ENCODE data around the gene COG4.

COG4 gene

DNA sequence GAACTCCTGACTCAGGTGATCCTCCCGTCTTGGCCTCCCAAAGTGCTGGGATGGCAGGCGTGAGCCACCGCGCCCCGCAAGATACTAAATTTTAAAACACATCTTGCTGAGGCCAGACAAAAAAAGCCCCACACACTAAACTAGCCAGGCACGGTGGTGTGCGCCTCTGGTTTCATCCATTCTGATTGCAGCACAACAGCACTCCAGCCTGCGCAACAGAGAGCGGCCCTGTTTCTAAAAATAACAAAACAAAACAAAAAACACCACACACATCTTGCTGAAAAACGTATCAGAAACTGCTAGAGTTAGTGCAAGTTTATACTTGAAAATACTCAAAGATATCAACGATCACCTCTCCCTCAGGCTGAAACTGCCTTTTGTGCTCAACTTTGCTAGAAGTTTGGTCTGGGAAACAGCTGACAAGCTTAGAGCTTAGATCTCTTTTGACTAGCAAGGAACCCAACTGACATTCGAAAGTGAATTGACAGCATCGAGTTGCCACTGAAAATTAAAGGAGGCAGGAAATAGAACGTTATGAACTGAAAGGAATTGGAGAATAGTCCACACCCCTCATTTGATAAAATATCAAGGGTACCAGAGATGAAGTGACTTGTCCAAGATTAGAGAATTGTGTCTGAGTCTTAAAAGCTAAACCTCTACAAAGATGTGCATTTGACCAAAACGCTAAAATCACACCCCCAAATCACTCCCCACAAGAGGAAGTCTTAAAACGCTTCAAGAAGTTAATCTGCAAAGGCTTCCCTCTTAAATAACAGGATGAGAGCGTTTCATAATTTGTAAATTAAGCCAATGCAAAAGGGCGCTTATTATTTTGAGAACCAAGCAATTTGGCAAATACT lies 908 bp downstream of the COG4 start:
- H3K27ac ChIP-seq: peak overlapping the region; percentile 95; the same call in 1 of the 2 replicates

DNA sequence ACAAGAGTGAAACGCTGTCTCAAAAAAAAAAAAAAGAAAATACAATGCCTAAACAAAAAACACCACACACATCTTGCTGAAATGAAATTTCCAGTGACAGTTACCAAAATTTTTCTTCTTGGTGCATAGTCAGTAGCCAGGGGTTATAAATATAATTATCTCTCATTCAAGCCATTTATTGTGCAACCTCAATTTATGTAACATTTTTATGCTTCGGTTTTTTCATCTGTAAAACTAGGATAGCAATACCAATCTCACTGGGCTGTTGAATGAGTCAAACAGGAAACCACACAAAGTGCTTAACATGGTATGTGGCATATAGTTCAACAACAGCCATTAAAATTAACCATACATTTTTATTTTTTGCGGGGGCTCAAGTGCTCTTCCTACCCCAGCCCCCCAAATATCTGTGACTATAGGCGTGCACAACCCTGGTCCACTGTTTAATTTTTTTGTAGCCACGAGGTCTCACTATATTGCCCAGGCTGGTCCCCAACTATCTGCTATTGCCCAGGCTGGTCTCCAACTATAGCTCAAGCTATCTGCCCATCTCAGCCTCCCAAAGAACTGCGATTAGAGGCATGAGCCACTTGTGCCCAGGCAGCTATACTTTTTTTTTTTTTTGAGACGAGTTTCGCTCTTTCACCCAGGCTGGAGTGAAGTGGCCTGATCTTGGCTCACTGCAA lies 2.6 kb downstream of the COG4 start:
- Histone ChIP-seq H3K9me3 (ENCODE audit: low read depth, low read length) (no peaks in the 10 kb centered on the region), H3K36me3 (ENCODE audit: insufficient read depth, low read length) (no peaks in the 10 kb centered on the region), H3K27ac (peak overlapping the region; percentile 57; the same call in 1 of the 2 replicates), H3K9ac (ENCODE audit: insufficient read length) (no peak overlapping the region), H3K4me3 (peak overlapping the region; percentile 45)
- peak; percentile 63 for DNase-seq (ENCODE audit: low read depth, low spot score)
- TF ChIP-seq POLR2AphosphoS5 (IDR thresholded peaks at IDR 0.05; ENCODE audit: borderline replicate concordance, low read depth, low read length): no peak
- no peak for TF ChIP-seq EZH2 (IDR thresholded peaks at IDR 0.05)
- no peak for TF ChIP-seq FOXP2 (optimal IDR thresholded peaks at IDR 0.05; ENCODE audit: control extremely low read depth, extremely low read length, insufficient read depth)

More for the DNA sequence above, 908 bp downstream of the COG4 start:
- H3K36me3 ChIP-seq (ENCODE audit: insufficient read depth, low read length): peaks cover 13% of the 10 kb centered on the region
- no peaks in the 10 kb centered on the region for H3K9me3 ChIP-seq (ENCODE audit: low read depth, low read length)
- H3K4me3 ChIP-seq: peak overlapping the region; percentile 82
- peak overlapping the region; percentile 97 for H3K9ac ChIP-seq (ENCODE audit: insufficient read length)
- DNase-seq (ENCODE audit: low read depth, low spot score): no peak
- TF ChIP-seq EZH2 (IDR thresholded peaks at IDR 0.05): no peak
- no peak for TF ChIP-seq POLR2AphosphoS5 (IDR thresholded peaks at IDR 0.05; ENCODE audit: borderline replicate concordance, low read depth, low read length)
- no peak for TF ChIP-seq FOXP2 (optimal IDR thresholded peaks at IDR 0.05; ENCODE audit: control extremely low read depth, extremely low read length, insufficient read depth)

DNA sequence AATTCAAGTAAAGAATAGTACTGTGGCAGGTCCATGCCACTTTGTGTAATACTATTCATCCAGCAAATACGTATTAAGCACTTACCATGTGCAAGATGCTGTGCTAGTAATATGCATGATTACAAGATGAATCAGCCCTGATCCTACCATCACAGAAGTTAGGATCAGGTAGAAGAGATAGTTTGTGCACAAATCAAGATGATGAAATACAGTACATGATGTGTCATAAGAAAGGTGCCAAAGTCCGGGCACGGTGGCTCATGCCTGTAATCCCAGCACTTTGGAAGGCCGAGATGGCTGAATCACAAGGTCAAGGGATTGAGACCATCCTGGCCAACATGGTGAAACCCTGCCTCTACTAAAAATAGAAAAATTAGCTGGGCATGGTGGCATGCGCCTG lies 10.9 kb downstream of the COG4 start:
- H3K36me3 ChIP-seq (ENCODE audit: insufficient read depth, low read length): peaks cover 4% of the 10 kb centered on the region; the same call in 1 of the 2 replicates
- no peak for DNase-seq (ENCODE audit: low read depth, low spot score)
- H3K27ac ChIP-seq: no peak overlapping the region
- H3K9me3 ChIP-seq (ENCODE audit: low read depth, low read length): no peaks in the 10 kb centered on the region
- H3K9ac ChIP-seq (ENCODE audit: insufficient read length): no peak overlapping the region
- TF ChIP-seq EZH2 (IDR thresholded peaks at IDR 0.05) (no peak), POLR2AphosphoS5 (IDR thresholded peaks at IDR 0.05; ENCODE audit: borderline replicate concordance, low read depth, low read length) (no peak), FOXP2 (optimal IDR thresholded peaks at IDR 0.05; ENCODE audit: control extremely low read depth, extremely low read length, insufficient read depth) (no peak)
- no peak overlapping the region for H3K4me3 ChIP-seq

DNA sequence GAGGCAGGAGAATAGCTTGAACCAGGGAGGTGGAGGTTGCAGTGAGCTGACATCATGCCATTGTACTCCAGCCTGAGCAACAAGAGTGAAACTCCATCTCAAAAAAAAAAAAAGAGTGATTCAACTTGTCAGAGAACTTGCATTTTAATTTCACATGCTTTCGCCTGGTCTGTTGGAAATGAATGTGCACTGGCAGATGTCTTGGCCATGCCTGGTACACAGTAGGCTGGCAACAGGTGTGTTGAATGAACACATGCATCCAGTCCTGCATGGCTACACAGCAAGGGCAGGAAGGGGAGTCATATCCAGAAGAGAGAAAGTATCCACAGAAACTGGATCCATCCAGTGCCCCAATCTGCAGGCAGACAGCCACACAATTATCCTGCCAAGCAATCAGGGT lies 11.5 kb downstream of the COG4 start:
- H3K9me3 ChIP-seq (ENCODE audit: low read depth, low read length): no peaks in the 10 kb centered on the region
- peaks cover 4% of the 10 kb centered on the region; the same call in 1 of the 2 replicates for H3K36me3 ChIP-seq (ENCODE audit: insufficient read depth, low read length)
- TF ChIP-seq POLR2AphosphoS5 (IDR thresholded peaks at IDR 0.05; ENCODE audit: borderline replicate concordance, low read depth, low read length) (no peak), EZH2 (IDR thresholded peaks at IDR 0.05) (no peak), FOXP2 (optimal IDR thresholded peaks at IDR 0.05; ENCODE audit: control extremely low read depth, extremely low read length, insufficient read depth) (no peak)
- H3K4me3 ChIP-seq: no peak overlapping the region
- DNase-seq (ENCODE audit: low read depth, low spot score): no peak
- H3K27ac ChIP-seq: no peak overlapping the region
- H3K9ac ChIP-seq (ENCODE audit: insufficient read length): no peak overlapping the region

DNA sequence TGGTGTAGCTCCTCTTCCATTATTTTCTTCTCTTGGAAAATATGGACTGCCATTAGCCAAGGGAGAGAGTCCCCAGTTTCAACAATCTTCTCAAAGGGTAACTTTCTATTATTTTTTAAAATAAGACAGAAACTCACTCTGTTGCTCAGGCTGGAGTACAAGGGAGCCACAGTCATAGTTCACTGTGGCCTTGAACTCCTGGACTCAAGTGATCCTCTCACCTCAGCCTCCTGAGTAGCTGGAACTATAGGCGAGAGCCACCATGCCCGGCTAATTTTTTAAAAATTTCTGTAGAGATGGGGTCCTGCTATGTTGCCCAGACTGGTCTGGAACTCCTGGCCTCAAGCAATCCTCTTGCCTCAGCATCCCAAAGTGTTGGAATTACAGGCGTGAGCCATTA lies 13.1 kb downstream of the COG4 start:
- Histone ChIP-seq H3K4me3 (no peak overlapping the region), H3K27ac (no peak overlapping the region), H3K9ac (ENCODE audit: insufficient read length) (no peak overlapping the region), H3K9me3 (ENCODE audit: low read depth, low read length) (no peaks in the 10 kb centered on the region), H3K36me3 (ENCODE audit: insufficient read depth, low read length) (peaks cover 4% of the 10 kb centered on the region; the same call in 1 of the 2 replicates)
- no peak for TF ChIP-seq FOXP2 (optimal IDR thresholded peaks at IDR 0.05; ENCODE audit: control extremely low read depth, extremely low read length, insufficient read depth)
- no peak for TF ChIP-seq POLR2AphosphoS5 (IDR thresholded peaks at IDR 0.05; ENCODE audit: borderline replicate concordance, low read depth, low read length)
- TF ChIP-seq EZH2 (IDR thresholded peaks at IDR 0.05): no peak
- DNase-seq (ENCODE audit: low read depth, low spot score): no peak

DNA sequence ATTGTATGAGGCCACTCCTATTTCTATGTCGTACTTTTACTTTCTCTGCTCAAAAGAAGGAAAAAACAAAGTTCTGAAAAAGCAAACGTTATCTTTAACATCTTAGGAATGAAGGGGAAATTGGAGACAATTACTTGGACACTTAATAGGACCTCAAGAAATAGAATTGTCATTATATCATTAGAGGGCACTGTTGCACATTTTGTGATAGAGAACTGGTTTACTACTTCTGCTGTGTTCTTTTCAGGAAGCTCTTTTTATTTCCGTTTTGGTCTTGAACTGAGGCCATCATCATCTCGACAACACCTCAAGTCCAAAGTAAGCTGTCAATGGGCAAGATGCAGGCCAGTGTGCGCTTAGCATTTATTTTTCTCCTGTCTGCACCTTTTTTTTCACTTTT lies 14.6 kb downstream of the COG4 start:
- peaks cover 4% of the 10 kb centered on the region; the same call in 1 of the 2 replicates for H3K36me3 ChIP-seq (ENCODE audit: insufficient read depth, low read length)
- H3K9ac ChIP-seq (ENCODE audit: insufficient read length): no peak overlapping the region
- TF ChIP-seq EZH2 (IDR thresholded peaks at IDR 0.05): no peak
- no peak for TF ChIP-seq FOXP2 (optimal IDR thresholded peaks at IDR 0.05; ENCODE audit: control extremely low read depth, extremely low read length, insufficient read depth)
- no peak for TF ChIP-seq POLR2AphosphoS5 (IDR thresholded peaks at IDR 0.05; ENCODE audit: borderline replicate concordance, low read depth, low read length)
- no peak for DNase-seq (ENCODE audit: low read depth, low spot score)
- no peaks in the 10 kb centered on the region for H3K9me3 ChIP-seq (ENCODE audit: low read depth, low read length)
- H3K4me3 ChIP-seq: no peak overlapping the region
- H3K27ac ChIP-seq: no peak overlapping the region

DNA sequence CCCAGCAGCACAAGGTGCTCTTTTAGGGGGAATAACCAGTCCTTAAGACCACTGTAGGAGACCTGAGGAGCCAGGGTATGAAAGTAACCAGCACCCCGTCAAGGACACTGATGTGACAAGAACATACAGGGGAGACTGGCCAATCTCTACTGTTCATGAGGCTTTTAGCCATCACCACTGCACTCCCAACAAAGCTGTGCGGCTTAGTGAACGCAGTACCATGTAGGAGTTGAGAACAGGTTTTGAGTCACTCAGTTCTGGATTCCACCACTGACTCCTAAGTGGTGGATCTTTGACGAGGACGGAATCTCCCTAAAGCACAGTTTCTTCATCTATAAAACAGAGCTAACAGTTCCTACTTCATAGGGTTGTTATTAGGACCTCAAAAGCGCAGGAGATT lies 26.8 kb downstream of the COG4 start:
- TF ChIP-seq POLR2AphosphoS5 (IDR thresholded peaks at IDR 0.05; ENCODE audit: borderline replicate concordance, low read depth, low read length) (no peak), FOXP2 (optimal IDR thresholded peaks at IDR 0.05; ENCODE audit: control extremely low read depth, extremely low read length, insufficient read depth) (no peak)
- Histone ChIP-seq H3K9ac (ENCODE audit: insufficient read length) (no peak overlapping the region), H3K27ac (no peak overlapping the region), H3K4me3 (no peak overlapping the region), H3K9me3 (ENCODE audit: low read depth, low read length) (no peaks in the 10 kb centered on the region), H3K36me3 (ENCODE audit: insufficient read depth, low read length) (no peaks in the 10 kb centered on the region; the same call in 1 of the 2 replicates)
- no peak for DNase-seq (ENCODE audit: low read depth, low spot score)

DNA sequence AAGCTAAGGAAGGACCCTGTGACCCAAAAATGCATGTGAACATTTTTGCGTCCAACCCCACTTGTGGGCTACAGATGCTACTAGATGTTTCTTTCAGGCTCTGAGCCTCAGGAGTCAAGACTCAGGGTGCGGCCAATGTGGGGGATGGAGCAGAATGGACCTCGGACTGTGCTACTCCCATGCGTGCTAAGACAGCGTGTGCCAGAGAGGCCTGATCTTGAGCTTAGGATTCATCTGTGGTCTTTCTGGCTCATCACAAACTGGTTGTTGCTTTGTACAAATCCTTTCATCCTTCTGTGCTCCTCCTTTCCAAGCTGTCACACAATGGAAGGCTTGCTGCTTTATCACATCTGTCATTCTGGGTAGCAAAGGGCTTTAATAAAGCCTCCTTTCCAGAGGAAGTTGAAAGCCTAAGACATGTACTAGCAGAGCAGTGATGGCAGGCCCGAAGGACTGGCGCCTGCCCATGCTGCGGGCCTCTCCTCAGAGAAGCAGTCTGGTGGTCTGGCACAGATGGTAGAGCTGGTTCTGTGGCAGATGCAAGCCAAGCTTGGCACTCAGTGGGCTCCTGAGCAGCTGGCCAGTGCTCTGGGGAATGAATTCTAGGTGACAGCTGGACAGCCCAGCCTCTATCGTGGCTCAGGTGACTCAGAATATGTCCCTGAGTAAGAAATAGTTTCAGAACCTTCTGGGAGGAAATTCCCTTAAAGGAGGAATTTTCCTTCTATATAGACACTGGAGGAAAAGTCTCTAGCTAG lies 27.8 kb downstream of the COG4 start:
- H3K9ac ChIP-seq (ENCODE audit: insufficient read length): no peak overlapping the region
- H3K36me3 ChIP-seq (ENCODE audit: insufficient read depth, low read length): no peaks in the 10 kb centered on the region; the same call in 1 of the 2 replicates

More for the DNA sequence above, 27.8 kb downstream of the COG4 start:
- H3K4me3 ChIP-seq: no peak overlapping the region
- H3K27ac ChIP-seq: no peak overlapping the region
- no peak for DNase-seq (ENCODE audit: low read depth, low spot score)
- no peaks in the 10 kb centered on the region for H3K9me3 ChIP-seq (ENCODE audit: low read depth, low read length)
- TF ChIP-seq EZH2 (IDR thresholded peaks at IDR 0.05): no peak
- no peak for TF ChIP-seq FOXP2 (optimal IDR thresholded peaks at IDR 0.05; ENCODE audit: control extremely low read depth, extremely low read length, insufficient read depth)
- TF ChIP-seq POLR2AphosphoS5 (IDR thresholded peaks at IDR 0.05; ENCODE audit: borderline replicate concordance, low read depth, low read length): no peak

Measured in SK-N-MC (cell line).